Right atrium auricular region (tissue), 2 donors: ENCODE measurements around the gene PLEKHH2. TPM values are rescaled to one million over a fixed set of nuclear protein-coding genes. Genes with fewer than 3 reads are reported as not detected.

Source experiments
- DNase-seq: peaks from one replicate; pipeline ENCODE4 v3.0.0-alpha.2; 2019; ENCODE audit warnings: low spot score
- H3K27ac ChIP-seq, 2 donors: fragments of 200-600 bp; sonication (generic); 1 replicate in 1 of 2; 2 replicates in 1 of 2; pipeline ENCODE4 v1.5.1; 2016 to 2019
- H3K27me3 ChIP-seq, 2 donors: fragments of 200-600 bp; sonication (generic); one replicate each; pipeline versions ENCODE4 v1.5.1 to v1.6.0; 2017 to 2019
- H3K36me3 ChIP-seq: fragments of 200-600 bp; sonication (generic); one replicate; pipeline ENCODE4 v1.5.1; 2016
- H3K4me1 ChIP-seq, 2 donors: fragments of 200-600 bp; sonication (generic); one replicate each; pipeline versions ENCODE4 v1.5.1 to v1.6.0; 2017 to 2019
- H3K4me3 ChIP-seq, 2 donors: fragments of 200-600 bp; sonication (generic); 1 replicate in 1 of 2; 2 replicates in 1 of 2; pipeline ENCODE4 v1.5.1; 2017 to 2019; ENCODE audit warnings: mild to moderate bottlenecking in 1 of 2, moderate library complexity in 1 of 2
- H3K9me3 ChIP-seq, 2 donors: fragments of 200-600 bp; sonication (generic); one replicate each; pipeline ENCODE4 v1.5.1; 2019
- total RNA-seq, 2 donors: library from RNA; depleted of rRNA; stranded (reverse); fragments of >200 nt; gene quantifications; one replicate each; pipeline ENCODE4 v1.1.0, GENCODE V29; 2016
- TF ChIP-seq, protein P1 (sequence below), 2 donors: fragments of 200-600 bp; sonication (generic); IDR thresholded peaks; one replicate each; pipeline ENCODE4 v1.5.1; 2019; ENCODE audit warnings: antibody characterized with exemption in 2 of 2

PLEKHH2 gene
- total RNA-seq, 2 donors from 2014 or later: 4.7 to 4.8 TPM

GRCh38 chr2:43802135-43802534 lies 165.1 kb downstream of the PLEKHH2 start:
- H3K36me3 ChIP-seq: peaks cover 11% of the 10 kb centered on the region

GRCh38 chr2:43803113-43803512 lies 166.1 kb downstream of the PLEKHH2 start:
- H3K36me3 ChIP-seq: peaks cover 11% of the 10 kb centered on the region
- no peak overlapping the region for H3K4me3 ChIP-seq
- H3K27me3 ChIP-seq: no peaks in the 10 kb centered on the region
- H3K27ac ChIP-seq: no peak overlapping the region
- DNase-seq: no peak
- TF ChIP-seq, protein P1, sequence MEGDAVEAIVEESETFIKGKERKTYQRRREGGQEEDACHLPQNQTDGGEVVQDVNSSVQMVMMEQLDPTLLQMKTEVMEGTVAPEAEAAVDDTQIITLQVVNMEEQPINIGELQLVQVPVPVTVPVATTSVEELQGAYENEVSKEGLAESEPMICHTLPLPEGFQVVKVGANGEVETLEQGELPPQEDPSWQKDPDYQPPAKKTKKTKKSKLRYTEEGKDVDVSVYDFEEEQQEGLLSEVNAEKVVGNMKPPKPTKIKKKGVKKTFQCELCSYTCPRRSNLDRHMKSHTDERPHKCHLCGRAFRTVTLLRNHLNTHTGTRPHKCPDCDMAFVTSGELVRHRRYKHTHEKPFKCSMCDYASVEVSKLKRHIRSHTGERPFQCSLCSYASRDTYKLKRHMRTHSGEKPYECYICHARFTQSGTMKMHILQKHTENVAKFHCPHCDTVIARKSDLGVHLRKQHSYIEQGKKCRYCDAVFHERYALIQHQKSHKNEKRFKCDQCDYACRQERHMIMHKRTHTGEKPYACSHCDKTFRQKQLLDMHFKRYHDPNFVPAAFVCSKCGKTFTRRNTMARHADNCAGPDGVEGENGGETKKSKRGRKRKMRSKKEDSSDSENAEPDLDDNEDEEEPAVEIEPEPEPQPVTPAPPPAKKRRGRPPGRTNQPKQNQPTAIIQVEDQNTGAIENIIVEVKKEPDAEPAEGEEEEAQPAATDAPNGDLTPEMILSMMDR (IDR thresholded peaks at IDR 0.05): no peak
- H3K9me3 ChIP-seq: no peaks in the 10 kb centered on the region
- no peaks in the 10 kb centered on the region for H3K4me1 ChIP-seq

More at GRCh38 chr2:43802135-43802534, 165.1 kb downstream of the PLEKHH2 start:
- Histone ChIP-seq H3K4me3 (no peak overlapping the region), H3K27ac (no peak overlapping the region), H3K27me3 (no peaks in the 10 kb centered on the region), H3K9me3 (no peaks in the 10 kb centered on the region), H3K4me1 (no peaks in the 10 kb centered on the region)
- TF ChIP-seq, protein P1 (IDR thresholded peaks at IDR 0.05): no peak
- DNase-seq: no peak

DNA sequence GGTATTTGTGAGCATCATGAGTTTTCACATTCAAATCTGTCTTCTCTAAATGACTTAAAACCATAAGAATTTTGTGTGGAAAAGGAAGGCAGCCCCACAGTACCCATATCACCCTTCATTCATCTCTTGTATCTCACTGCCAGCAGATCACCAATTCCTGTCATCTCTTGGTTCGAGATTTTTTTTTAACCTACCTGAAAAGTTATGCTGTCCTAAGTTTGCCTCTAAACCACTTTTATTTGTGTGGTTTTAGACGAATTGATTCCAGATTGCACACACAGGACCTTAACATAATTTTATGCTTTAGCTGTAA lies 169.6 kb downstream of the PLEKHH2 start:
- TF ChIP-seq, protein P1 (IDR thresholded peaks at IDR 0.05): no peak
- Histone ChIP-seq H3K36me3 (peaks cover 34% of the 10 kb centered on the region), H3K4me1 (no peaks in the 10 kb centered on the region), H3K27me3 (no peaks in the 10 kb centered on the region), H3K4me3 (no peak overlapping the region), H3K9me3 (no peaks in the 10 kb centered on the region), H3K27ac (no peak overlapping the region)
- DNase-seq: no peak

- DNase-seq: no peak
- H3K27ac ChIP-seq: no peak overlapping the region
- H3K36me3 ChIP-seq: peaks cover 32% of the 10 kb centered on the region
- TF ChIP-seq, protein P1 (IDR thresholded peaks at IDR 0.05): no peak
- H3K9me3 ChIP-seq: no peaks in the 10 kb centered on the region
- no peaks in the 10 kb centered on the region for H3K27me3 ChIP-seq
- H3K4me3 ChIP-seq: no peak overlapping the region
- H3K4me1 ChIP-seq: no peaks in the 10 kb centered on the region
Observed at GRCh38 chr2:43810452-43810851, 173.4 kb downstream of the PLEKHH2 start.

- H3K4me1 ChIP-seq: no peaks in the 10 kb centered on the region
- H3K27me3 ChIP-seq: no peaks in the 10 kb centered on the region
- H3K36me3 ChIP-seq: peaks cover 28% of the 10 kb centered on the region
- H3K9me3 ChIP-seq: no peaks in the 10 kb centered on the region
- no peak for DNase-seq
- no peak overlapping the region for H3K27ac ChIP-seq
- H3K4me3 ChIP-seq: no peak overlapping the region
- TF ChIP-seq, protein P1 (IDR thresholded peaks at IDR 0.05): no peak
Observed at GRCh38 chr2:43810888-43811287, 173.8 kb downstream of the PLEKHH2 start.

DNA sequence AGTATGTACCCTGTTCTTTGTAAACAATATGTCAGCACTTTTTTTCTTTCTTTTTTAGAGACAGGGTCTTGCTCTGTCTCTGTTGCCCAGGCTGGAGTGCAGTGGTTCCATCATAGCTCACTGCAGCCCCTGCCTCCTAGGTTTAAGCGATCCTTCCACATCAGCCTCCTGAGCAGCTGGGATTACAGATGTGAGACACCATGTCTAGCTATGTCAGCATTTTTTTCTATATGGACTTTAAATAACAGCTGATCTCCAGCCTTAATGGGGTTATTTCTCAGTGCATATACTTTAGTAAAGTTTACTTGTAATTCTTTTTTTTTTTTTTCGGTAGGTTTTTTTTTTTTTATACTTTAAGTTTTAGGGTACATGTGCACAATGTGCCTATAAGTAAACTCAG lies 174.9 kb downstream of the PLEKHH2 start:
- TF ChIP-seq, protein P1 (IDR thresholded peaks at IDR 0.05): no peak
- no peak overlapping the region for H3K4me3 ChIP-seq
- no peak overlapping the region for H3K27ac ChIP-seq
- H3K9me3 ChIP-seq: no peaks in the 10 kb centered on the region
- H3K36me3 ChIP-seq: peaks cover 23% of the 10 kb centered on the region
- H3K27me3 ChIP-seq: no peaks in the 10 kb centered on the region
- no peak for DNase-seq
- no peaks in the 10 kb centered on the region for H3K4me1 ChIP-seq
